Sigmoid colon (tissue), 7 donors: ENCODE data around the gene KCNMB3. TPM values are rescaled to one million over a fixed set of nuclear protein-coding genes. Genes with fewer than 3 reads are reported as not detected.
"Not testable (repeated sequence)": the region's sequence is repeated elsewhere in the genome, so short reads cannot be mapped to it uniquely, and the experiment has no call there.

Experiments
- DNase-seq: peaks from one replicate; pipeline ENCODE4 v3.0.0-alpha.2; 2019
- H3K27ac ChIP-seq, 4 donors: fragments of 200-600 bp; sonication (generic); one replicate each; pipeline ENCODE4 v1.5.1; 2016 to 2019; ENCODE audit warnings: mild to moderate bottlenecking in 1 of 4
- H3K27me3 ChIP-seq, 3 donors: fragments of 200-600 bp; sonication (generic); one replicate each; pipeline ENCODE4 v1.5.1; 2019; ENCODE audit warnings: mild to moderate bottlenecking in 1 of 3
- H3K36me3 ChIP-seq, 4 donors: fragments of 200-600 bp; sonication (generic); one replicate each; pipeline ENCODE4 v1.5.1; 2016 to 2019
- H3K4me1 ChIP-seq, 4 donors: fragments of 200-600 bp; sonication (generic); one replicate each; pipeline ENCODE4 v1.5.1; 2017 to 2019
- H3K4me3 ChIP-seq, 4 donors: fragments of 200-600 bp; sonication (generic); one replicate each; pipeline ENCODE4 v1.5.1; 2017 to 2019; ENCODE audit warnings: mild to moderate bottlenecking in 2 of 4, moderate library complexity in 1 of 4
- H3K9me3 ChIP-seq, 4 donors: fragments of 200-600 bp in 3 of 4; sonication (generic) in 3 of 4; one replicate each; pipeline versions ENCODE4 v1.5.1 to v1.6.1; 2013 to 2019
- EP300 ChIP-seq, 4 donors: sonication (generic); formaldehyde crosslinking; IDR thresholded peaks; one replicate each; pipeline ENCODE4 v1.6.1; 2017; ENCODE audit warnings: antibody characterized with exemption in 4 of 4
- POLR2A ChIP-seq, 2 donors: fragments of 450-650 bp; IDR thresholded peaks; one replicate each; pipeline ENCODE4 v1.6.1; 2016; ENCODE audit warnings: antibody characterized with exemption in 2 of 2, mild to moderate bottlenecking in 2 of 2, moderate library complexity in 2 of 2
- POLR2AphosphoS5 ChIP-seq, 4 donors: sonication (generic); formaldehyde crosslinking; IDR thresholded peaks; one replicate each; pipeline ENCODE4 v1.6.1; 2017; ENCODE audit warnings: antibody characterized with exemption in 4 of 4
- WGBS, 2 donors: extraction: QIAGEN DNeasy Blood & Tissue Kit; methylation state at CpG; one replicate each; pipeline ENCODE4 v1.1.7; 2013; 5-methylcytosine and 5-hydroxymethylcytosine counted together
- intact Hi-C: fragments of 100-400 bp; cut with DNase I; formaldehyde crosslinking; loops from one replicate; pipeline ENCODE4 v1.15.1; 2023
- polyA plus RNA-seq, 3 donors: library from polyadenylated mRNA; stranded (reverse); fragments of 200-250 nt; gene quantifications; one replicate each; pipeline ENCODE4 v1.2.3, GENCODE V29; 2013
- total RNA-seq, 4 donors: library from RNA; depleted of rRNA; stranded (reverse); fragments of >200 nt; gene quantifications; one replicate each; pipeline ENCODE4 v1.1.0, GENCODE V29; 2016
- TF ChIP-seq, protein P1 (sequence below), 4 experiments: fragments of 450-650 bp in 3 of 4; fragments of 200-600 bp in 1 of 4; IDR thresholded peaks; one replicate each; pipeline ENCODE4 v1.5.1; 2016 to 2019; ENCODE audit warnings: antibody characterized with exemption in 4 of 4, mild to moderate bottlenecking in 3 of 4, moderate library complexity in 2 of 4
- donor health status: healthy with polysubstance abuse.
- donor health status: Bipolar disorder and iron deficiency.
- donor health status: healthy.

The KCNMB3 gene
- total and polyA plus RNA-seq, 7 donors: 0.60 to 7.2 (median 2.7) TPM

- no peaks in the 10 kb centered on the region for H3K27me3 ChIP-seq
- H3K9me3 ChIP-seq: peaks cover 0 to 3% (median 0%) of the 10 kb centered on the region in 4 donors
- no peak for DNase-seq
- H3K4me3 ChIP-seq: no peak overlapping the region
- 76 to 84% methylated on average over 5 of the region's 5 CpGs for WGBS, 2 donors
- TF ChIP-seq EP300 (IDR thresholded peaks at IDR 0.05) (no peak), POLR2A (IDR thresholded peaks at IDR 0.05) (no peak), POLR2AphosphoS5 (IDR thresholded peaks at IDR 0.05) (no peak)
- TF ChIP-seq, protein P1, sequence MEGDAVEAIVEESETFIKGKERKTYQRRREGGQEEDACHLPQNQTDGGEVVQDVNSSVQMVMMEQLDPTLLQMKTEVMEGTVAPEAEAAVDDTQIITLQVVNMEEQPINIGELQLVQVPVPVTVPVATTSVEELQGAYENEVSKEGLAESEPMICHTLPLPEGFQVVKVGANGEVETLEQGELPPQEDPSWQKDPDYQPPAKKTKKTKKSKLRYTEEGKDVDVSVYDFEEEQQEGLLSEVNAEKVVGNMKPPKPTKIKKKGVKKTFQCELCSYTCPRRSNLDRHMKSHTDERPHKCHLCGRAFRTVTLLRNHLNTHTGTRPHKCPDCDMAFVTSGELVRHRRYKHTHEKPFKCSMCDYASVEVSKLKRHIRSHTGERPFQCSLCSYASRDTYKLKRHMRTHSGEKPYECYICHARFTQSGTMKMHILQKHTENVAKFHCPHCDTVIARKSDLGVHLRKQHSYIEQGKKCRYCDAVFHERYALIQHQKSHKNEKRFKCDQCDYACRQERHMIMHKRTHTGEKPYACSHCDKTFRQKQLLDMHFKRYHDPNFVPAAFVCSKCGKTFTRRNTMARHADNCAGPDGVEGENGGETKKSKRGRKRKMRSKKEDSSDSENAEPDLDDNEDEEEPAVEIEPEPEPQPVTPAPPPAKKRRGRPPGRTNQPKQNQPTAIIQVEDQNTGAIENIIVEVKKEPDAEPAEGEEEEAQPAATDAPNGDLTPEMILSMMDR (IDR thresholded peaks at IDR 0.05): no peak
- peaks cover 0 to 4% (median 2%) of the 10 kb centered on the region in 4 donors for H3K4me1 ChIP-seq
- intact Hi-C loops: no loop called here
- no peaks in the 10 kb centered on the region for H3K36me3 ChIP-seq
- no peak overlapping the region for H3K27ac ChIP-seq
Measured at GRCh38 chr3:179258820-179259219, 7.9 kb upstream of the KCNMB3 start.

GRCh38 chr3:179257742-179258141 lies 6.8 kb upstream of the KCNMB3 start:
- DNase-seq, intact Hi-C loops: not testable (repeated sequence)
- WGBS, 2 donors: 96% methylated on average over 11 of the region's 11 CpGs

GRCh38 chr3:179256813-179257212 lies 5.9 kb upstream of the KCNMB3 start:
- Histone ChIP-seq H3K36me3 (no peaks in the 10 kb centered on the region), H3K27me3 (no peaks in the 10 kb centered on the region), H3K4me1 (peaks cover 0 to 4% (median 2%) of the 10 kb centered on the region in 4 donors), H3K27ac (no peak overlapping the region), H3K9me3 (peaks cover 0 to 3% (median 0%) of the 10 kb centered on the region in 4 donors), H3K4me3 (no peak overlapping the region)
- DNase-seq: no peak
- 86 to 93% methylated on average over 2 of the region's 2 CpGs for WGBS, 2 donors
- intact Hi-C loops: no loop called here
- TF ChIP-seq, protein P1 (IDR thresholded peaks at IDR 0.05): no peak
- TF ChIP-seq POLR2AphosphoS5 (IDR thresholded peaks at IDR 0.05) (no peak), EP300 (IDR thresholded peaks at IDR 0.05) (no peak), POLR2A (IDR thresholded peaks at IDR 0.05) (no peak)

More at GRCh38 chr3:179257742-179258141, 6.8 kb upstream of the KCNMB3 start:
- not testable (repeated sequence) for H3K4me3 ChIP-seq, H3K4me1 ChIP-seq, H3K27ac ChIP-seq, H3K27me3 ChIP-seq, H3K36me3 ChIP-seq, H3K9me3 ChIP-seq

DNA sequence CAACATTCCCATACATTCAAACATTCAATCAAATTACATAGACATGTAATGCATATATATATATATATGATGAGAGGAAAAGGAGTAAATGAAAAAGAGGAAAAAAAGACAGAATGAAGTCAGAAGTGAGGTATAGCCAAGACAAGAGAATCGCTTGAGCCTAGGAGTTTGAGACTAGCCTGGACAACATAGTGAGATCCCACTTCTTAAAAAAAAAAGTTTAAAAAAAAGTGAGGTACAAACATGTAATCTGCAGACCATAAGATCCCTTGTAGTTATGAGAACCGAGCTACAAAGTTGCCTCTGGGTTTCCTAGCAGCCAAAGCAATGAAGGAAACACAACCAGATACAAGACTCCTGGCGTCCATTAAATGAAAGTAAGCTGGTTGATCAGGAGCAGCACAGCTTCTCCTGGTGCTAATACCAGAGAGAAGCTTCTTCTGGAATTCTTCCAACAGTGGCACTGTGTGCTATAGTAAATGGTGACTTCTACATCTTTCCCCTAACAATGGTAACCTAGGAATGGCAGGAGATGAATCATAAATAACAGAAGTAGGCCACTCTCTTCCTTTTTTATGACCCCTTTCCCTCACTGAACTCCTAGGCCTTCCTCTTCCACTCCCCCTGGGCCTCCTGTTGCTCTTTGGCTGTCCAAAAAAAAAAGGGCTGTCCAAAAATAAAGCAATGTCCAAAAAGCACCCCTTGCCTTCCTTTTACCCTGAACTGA lies 3.5 kb downstream of the KCNMB3 start:
- Histone ChIP-seq H3K36me3 (peaks cover 0 to 36% (median 3%) of the 10 kb centered on the region in 4 donors), H3K4me3 (no peak overlapping the region), H3K4me1 (no peaks in the 10 kb centered on the region), H3K27ac (no peak overlapping the region), H3K27me3 (no peaks in the 10 kb centered on the region), H3K9me3 (no peaks in the 10 kb centered on the region)
- TF ChIP-seq POLR2AphosphoS5 (IDR thresholded peaks at IDR 0.05) (no peak), EP300 (IDR thresholded peaks at IDR 0.05) (no peak), POLR2A (IDR thresholded peaks at IDR 0.05) (no peak)
- TF ChIP-seq, protein P1 (IDR thresholded peaks at IDR 0.05): no peak
- 93 to 98% methylated on average over 3 of the region's 3 CpGs for WGBS, 2 donors
- DNase-seq: no peak
- intact Hi-C loops: no loop called here

GRCh38 chr3:179244878-179245277 lies 6.0 kb downstream of the KCNMB3 start:
- intact Hi-C loops: no loop called here
- 83 to 97% methylated on average over 1 of the region's 1 CpG for WGBS, 2 donors
- Histone ChIP-seq H3K27ac (no peak overlapping the region), H3K4me3 (no peak overlapping the region), H3K27me3 (no peaks in the 10 kb centered on the region), H3K4me1 (no peaks in the 10 kb centered on the region), H3K9me3 (no peaks in the 10 kb centered on the region), H3K36me3 (peaks cover 0 to 20% (median 3%) of the 10 kb centered on the region in 4 donors)
- TF ChIP-seq, protein P1 (IDR thresholded peaks at IDR 0.05): no peak
- TF ChIP-seq EP300 (IDR thresholded peaks at IDR 0.05) (no peak), POLR2AphosphoS5 (IDR thresholded peaks at IDR 0.05) (no peak), POLR2A (IDR thresholded peaks at IDR 0.05) (no peak)
- DNase-seq: no peak

DNA sequence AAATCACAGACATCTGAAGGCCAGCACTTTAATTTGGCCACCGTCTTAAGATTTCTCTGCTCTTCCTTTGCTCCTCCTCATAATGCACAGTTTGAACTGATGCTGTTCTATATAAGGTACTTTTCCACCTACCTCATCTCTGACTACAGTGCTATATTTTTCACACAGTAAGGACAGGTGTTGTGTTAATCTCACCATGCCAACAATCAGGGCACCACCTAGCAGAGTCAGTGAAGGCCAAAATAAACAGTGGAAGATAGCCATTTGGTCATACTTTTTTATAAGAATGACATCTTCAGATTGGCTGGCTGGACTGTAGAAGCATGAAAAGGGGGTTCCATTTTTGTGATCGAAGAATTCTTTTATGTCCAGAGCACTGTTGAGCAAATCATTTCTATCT lies 8.1 kb downstream of the KCNMB3 start:
- DNase-seq, H3K27me3 ChIP-seq: not testable (repeated sequence)
- WGBS, 2 donors: 96 to 98% methylated on average over 1 of the region's 2 CpGs

DNA sequence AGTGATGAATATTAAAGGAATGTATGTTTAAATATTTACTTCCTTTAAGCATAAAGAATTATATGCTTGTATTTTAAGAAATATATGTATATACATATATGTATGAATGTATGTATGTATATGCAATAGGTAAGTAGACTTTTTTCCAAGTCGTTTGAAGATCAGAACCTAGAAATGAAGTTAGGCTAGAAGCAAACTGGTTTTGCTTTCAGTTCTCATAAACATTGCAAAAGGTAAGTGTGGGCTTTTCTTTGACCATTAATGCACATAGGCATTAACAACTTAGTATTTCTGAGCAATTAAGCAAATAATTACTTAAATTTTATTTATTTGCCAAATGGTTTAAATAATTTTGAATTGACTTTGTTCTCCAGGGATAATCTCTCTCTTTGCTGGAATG lies 10.6 kb downstream of the KCNMB3 start:
- H3K27me3 ChIP-seq, intact Hi-C loops, H3K27ac ChIP-seq, H3K4me1 ChIP-seq, DNase-seq, H3K4me3 ChIP-seq, H3K9me3 ChIP-seq: not testable (repeated sequence)
- WGBS, 2 donors: 36 to 40% methylated on average over 1 of the region's 1 CpG
- H3K36me3 ChIP-seq: peaks cover 0 to 16% (median 3%) of the 10 kb centered on the region in 4 donors

More for the DNA sequence above, 8.1 kb downstream of the KCNMB3 start:
- peaks cover 0 to 14% (median 3%) of the 10 kb centered on the region in 4 donors for H3K36me3 ChIP-seq
- H3K4me1 ChIP-seq, H3K4me3 ChIP-seq, H3K9me3 ChIP-seq, intact Hi-C loops, H3K27ac ChIP-seq: not testable (repeated sequence)
